Activated naive CD8-positive, alpha-beta T cell treated with anti-CD3 and anti-CD28 coated beads, Interleukin-2, amount 10 ng/mL, durations not matched to agents 7 days and 5 days (primary cell): ENCODE measurements around the gene PSMD14. TPM values are rescaled to one million over a fixed set of nuclear protein-coding genes. Genes with fewer than 3 reads are reported as not detected.
"Not testable (repeated sequence)": the region's sequence is repeated elsewhere in the genome, so short reads cannot be mapped to it uniquely, and the experiment has no call there.

Experiments used
- ATAC-seq: fragments of 150-1000 bp; cut with Tn5 transposase; one replicate; pipeline ENCODE4 v1.10.0; 2021; ENCODE audit warnings: low read depth, moderate library complexity
- POLR2A ChIA-PET: fragments of 350-600 bp; sonication (Branson Sonifier 250); formaldehyde crosslinking; loops from one replicate; lab custom pipeline; 2021; ENCODE audit warnings: antibody characterized with exemption; lab: Charles Lee
- DNase-seq: peaks from one replicate; pipeline ENCODE4 v3.0.0; 2021
- H3K27ac Mint-ChIP-seq: one replicate; pipeline ENCODE4 v1.8.0; 2022; ENCODE audit warnings: mild to moderate bottlenecking, mixed read lengths
- H3K27me3 Mint-ChIP-seq: one replicate; pipeline ENCODE4 v1.8.0; 2022; ENCODE audit warnings: mild to moderate bottlenecking, moderate library complexity, mixed read lengths
- H3K36me3 Mint-ChIP-seq: one replicate; pipeline ENCODE4 v1.8.0; 2021; ENCODE audit warnings: mild to moderate bottlenecking, mixed read lengths
- H3K4me1 Mint-ChIP-seq: one replicate; pipeline ENCODE4 v1.8.0; 2021; ENCODE audit warnings: mixed read lengths
- H3K4me3 Mint-ChIP-seq: one replicate; pipeline ENCODE4 v1.8.0; 2022; ENCODE audit warnings: mild to moderate bottlenecking, moderate library complexity, mixed read lengths
- H3K9me3 Mint-ChIP-seq: one replicate; pipeline ENCODE4 v1.8.0; 2021; ENCODE audit warnings: mixed read lengths
- total RNA-seq, 2 experiments: library from RNA; stranded (reverse); gene quantifications; one replicate each; pipeline ENCODE4 v1.2.3, GENCODE V29; 2021

Gene PSMD14
- total RNA-seq, 2 experiments from 2014 or later = 46.4 to 48.1 TPM

- no peaks in the 10 kb centered on the region for H3K9me3 Mint-ChIP-seq
- H3K4me3 Mint-ChIP-seq = no peak overlapping the region
- DNase-seq (no peak), ATAC-seq (no peak)
- H3K27ac Mint-ChIP-seq = no peak overlapping the region
- H3K27me3 Mint-ChIP-seq = no peaks in the 10 kb centered on the region
- POLR2A ChIA-PET = no interaction called here
- peaks cover 26% of the 10 kb centered on the region for H3K36me3 Mint-ChIP-seq
- H3K4me1 Mint-ChIP-seq = peaks cover 4% of the 10 kb centered on the region
Measured at GRCh38 chr2:161351678-161352077, 43.5 kb downstream of the PSMD14 start.

DNA sequence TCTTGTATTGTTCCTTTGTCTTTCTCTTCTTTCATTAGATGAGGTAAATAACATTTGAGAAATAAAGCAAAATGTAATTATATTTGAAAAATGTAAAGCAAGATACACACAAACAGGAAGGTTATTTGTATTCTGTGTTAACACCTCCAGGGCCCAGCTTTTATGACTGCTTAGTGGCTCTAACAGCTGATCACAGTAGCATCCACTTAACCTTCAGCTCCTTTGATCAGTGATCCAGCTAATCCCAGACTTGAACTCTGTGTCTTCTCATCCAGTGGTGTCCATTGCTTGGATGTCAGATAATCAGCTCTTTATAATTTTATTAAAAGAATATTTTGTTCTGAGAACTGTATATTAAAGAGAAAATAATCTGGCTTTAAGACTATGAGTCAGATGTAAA is 44.5 kb downstream of the PSMD14 start:
- POLR2A ChIA-PET = no interaction called here
- no peak overlapping the region for H3K4me3 Mint-ChIP-seq
- H3K36me3 Mint-ChIP-seq = peaks cover 22% of the 10 kb centered on the region
- H3K27me3 Mint-ChIP-seq = no peaks in the 10 kb centered on the region
- H3K4me1 Mint-ChIP-seq = peaks cover 4% of the 10 kb centered on the region
- no peak for ATAC-seq
- no peaks in the 10 kb centered on the region for H3K9me3 Mint-ChIP-seq
- H3K27ac Mint-ChIP-seq = no peak overlapping the region
- DNase-seq = no peak

DNA sequence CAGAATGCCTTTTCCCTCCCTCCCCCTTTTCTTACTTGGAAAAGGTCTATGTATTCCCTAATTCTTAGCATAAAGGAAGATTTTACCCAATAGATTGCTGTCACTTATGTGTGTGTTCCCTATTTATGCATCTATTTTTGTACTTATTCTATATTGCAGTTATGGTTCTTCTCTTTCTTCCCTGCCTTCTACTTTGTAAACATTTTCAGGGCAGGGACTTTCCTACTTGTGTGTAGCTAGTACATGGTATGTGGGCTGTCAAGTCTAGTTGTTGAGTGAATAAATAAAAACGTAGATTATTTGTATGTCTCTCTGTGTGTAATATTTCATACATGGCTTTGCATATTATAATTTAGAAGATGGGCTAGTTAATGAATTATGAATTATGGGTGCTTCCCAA is 45.3 kb downstream of the PSMD14 start:
- Mint-ChIP-seq H3K9me3 (no peaks in the 10 kb centered on the region), H3K36me3 (peaks cover 22% of the 10 kb centered on the region), H3K27me3 (no peaks in the 10 kb centered on the region), H3K4me3 (no peak overlapping the region), H3K27ac (no peak overlapping the region), H3K4me1 (peaks cover 4% of the 10 kb centered on the region)
- DNase-seq (no peak), ATAC-seq (no peak)
- POLR2A ChIA-PET = no interaction called here

DNA sequence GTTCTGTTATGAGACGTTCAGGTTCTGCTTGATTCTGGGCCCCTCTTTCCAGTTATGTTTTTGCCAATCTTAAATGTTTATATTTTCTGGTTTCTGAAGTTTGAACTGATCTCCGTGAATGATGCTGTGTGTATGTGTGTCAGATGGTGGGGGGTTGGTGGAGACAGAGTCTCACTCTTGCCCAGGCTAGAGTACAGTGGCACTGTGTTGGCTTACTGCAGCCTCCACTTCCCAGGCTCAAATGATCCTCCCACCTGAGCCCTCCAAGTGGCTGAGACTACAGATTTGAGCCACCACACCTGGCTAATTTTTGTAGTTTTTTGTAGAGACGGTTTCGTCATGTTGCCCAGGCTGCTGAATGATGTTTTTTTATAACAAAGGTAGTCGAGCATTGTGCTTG is 45.9 kb downstream of the PSMD14 start:
- DNase-seq (no peak), ATAC-seq (no peak)
- H3K4me3 Mint-ChIP-seq = no peak overlapping the region
- peaks cover 4% of the 10 kb centered on the region for H3K4me1 Mint-ChIP-seq
- no peaks in the 10 kb centered on the region for H3K27me3 Mint-ChIP-seq
- H3K36me3 Mint-ChIP-seq = peaks cover 27% of the 10 kb centered on the region
- H3K27ac Mint-ChIP-seq = no peak overlapping the region
- no peaks in the 10 kb centered on the region for H3K9me3 Mint-ChIP-seq
- POLR2A ChIA-PET = no interaction called here

DNA sequence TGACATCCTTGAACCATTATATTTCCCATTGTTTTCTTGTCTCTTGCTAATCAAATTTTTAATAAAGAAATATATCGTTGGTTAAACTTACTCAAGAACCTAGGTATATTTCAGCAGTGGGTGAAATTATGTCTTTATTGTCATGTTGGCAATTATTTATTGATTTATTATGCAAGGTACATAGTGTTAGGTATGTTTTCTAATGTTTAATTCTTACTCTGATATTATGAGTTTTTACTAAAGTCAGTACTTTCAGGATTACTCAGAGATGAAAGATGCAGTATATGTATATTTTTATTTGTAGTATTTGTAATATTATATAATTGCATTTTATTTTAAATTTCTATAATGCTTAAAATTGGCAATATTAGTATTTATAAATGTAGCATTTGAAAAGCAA is 46.9 kb downstream of the PSMD14 start:
- H3K9me3 Mint-ChIP-seq = no peaks in the 10 kb centered on the region
- H3K27me3 Mint-ChIP-seq = no peaks in the 10 kb centered on the region
- peaks cover 27% of the 10 kb centered on the region for H3K36me3 Mint-ChIP-seq
- ATAC-seq (no peak), DNase-seq (no peak)
- peaks cover 4% of the 10 kb centered on the region for H3K4me1 Mint-ChIP-seq
- no peak overlapping the region for H3K27ac Mint-ChIP-seq
- H3K4me3 Mint-ChIP-seq = no peak overlapping the region
- POLR2A ChIA-PET = no interaction called here

- POLR2A ChIA-PET = no interaction called here
- no peak for ATAC-seq
- Mint-ChIP-seq H3K27ac (no peak overlapping the region), H3K4me3 (no peak overlapping the region), H3K36me3 (peaks cover 29% of the 10 kb centered on the region), H3K9me3 (peaks cover 3% of the 10 kb centered on the region), H3K27me3 (no peaks in the 10 kb centered on the region), H3K4me1 (peaks cover 3% of the 10 kb centered on the region)
- DNase-seq = no peak
Measured at GRCh38 chr2:161355983-161356382, 47.8 kb downstream of the PSMD14 start.

- no peak overlapping the region for H3K4me3 Mint-ChIP-seq
- ATAC-seq = no peak
- DNase-seq = no peak
- H3K36me3 Mint-ChIP-seq = peaks cover 30% of the 10 kb centered on the region
- no peaks in the 10 kb centered on the region for H3K27me3 Mint-ChIP-seq
- H3K9me3 Mint-ChIP-seq = peaks cover 5% of the 10 kb centered on the region
- peaks cover 3% of the 10 kb centered on the region for H3K4me1 Mint-ChIP-seq
- H3K27ac Mint-ChIP-seq = no peak overlapping the region
- POLR2A ChIA-PET = no interaction called here
Measured at GRCh38 chr2:161357097-161357496, 48.9 kb downstream of the PSMD14 start.

GRCh38 chr2:161358838-161359237 is 50.6 kb downstream of the PSMD14 start:
- H3K27ac Mint-ChIP-seq = no peak overlapping the region
- ATAC-seq = no peak
- H3K4me1 Mint-ChIP-seq = peaks cover 3% of the 10 kb centered on the region

GRCh38 chr2:161360095-161360654 is 52.0 kb downstream of the PSMD14 start:
- H3K4me3 Mint-ChIP-seq, H3K4me1 Mint-ChIP-seq, H3K27me3 Mint-ChIP-seq, POLR2A ChIA-PET, DNase-seq, H3K27ac Mint-ChIP-seq, ATAC-seq: not testable (repeated sequence)
- Mint-ChIP-seq H3K36me3 (peaks cover 48% of the 10 kb centered on the region), H3K9me3 (peaks cover 13% of the 10 kb centered on the region)

More at GRCh38 chr2:161358838-161359237, 50.6 kb downstream of the PSMD14 start:
- peaks cover 42% of the 10 kb centered on the region for H3K36me3 Mint-ChIP-seq
- H3K4me3 Mint-ChIP-seq = no peak overlapping the region
- no peaks in the 10 kb centered on the region for H3K27me3 Mint-ChIP-seq
- DNase-seq = no peak
- POLR2A ChIA-PET = no interaction called here
- H3K9me3 Mint-ChIP-seq = peaks cover 13% of the 10 kb centered on the region

DNA sequence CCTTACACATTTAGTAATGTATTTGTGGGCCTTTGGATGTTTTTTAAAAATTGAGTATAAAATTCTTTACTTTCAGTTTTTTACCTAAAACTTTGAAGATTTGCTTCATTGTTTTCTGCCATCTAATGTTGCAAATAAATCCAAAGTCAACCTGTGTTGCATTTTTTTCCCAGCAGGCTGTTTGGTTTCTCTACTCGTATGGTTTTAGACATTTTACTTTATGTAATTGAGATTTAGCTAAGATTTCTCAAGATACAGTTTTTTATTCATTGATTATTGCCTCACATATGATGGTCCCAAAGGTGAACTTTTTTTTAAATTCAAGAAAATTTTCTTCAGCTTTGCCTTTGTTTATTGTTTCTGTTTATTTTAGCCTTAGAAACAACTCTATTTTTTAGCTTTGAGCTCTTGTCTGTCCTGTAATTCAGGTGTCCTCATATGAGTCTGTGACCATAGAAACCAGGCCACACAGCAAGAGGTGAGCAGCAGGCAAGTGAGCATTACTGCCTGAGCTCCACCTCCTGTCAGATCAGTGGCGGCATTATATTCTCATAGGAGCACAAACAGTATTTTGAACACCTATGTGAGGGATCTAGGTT is 54.4 kb downstream of the PSMD14 start:
- no peak overlapping the region for H3K4me3 Mint-ChIP-seq
- POLR2A ChIA-PET = interaction anchor here (0.7 kb wide), 1 partner anchor 15 kb away, joined by 3 read pairs; no protein-coding TSS in a partner anchor

GRCh38 chr2:161367675-161368074 is 59.5 kb downstream of the PSMD14 start:
- H3K4me3 Mint-ChIP-seq = no peak overlapping the region
- peaks cover 3% of the 10 kb centered on the region for H3K4me1 Mint-ChIP-seq
- POLR2A ChIA-PET = no interaction called here
- peaks cover 39% of the 10 kb centered on the region for H3K36me3 Mint-ChIP-seq
- no peak overlapping the region for H3K27ac Mint-ChIP-seq
- DNase-seq = no peak
- H3K27me3 Mint-ChIP-seq = no peaks in the 10 kb centered on the region
- no peak for ATAC-seq
- H3K9me3 Mint-ChIP-seq = peaks cover 7% of the 10 kb centered on the region

More for the DNA sequence above, 54.4 kb downstream of the PSMD14 start:
- ATAC-seq (no peak), DNase-seq (no peak)
- H3K4me1 Mint-ChIP-seq = no peaks in the 10 kb centered on the region
- H3K9me3 Mint-ChIP-seq = peaks cover 13% of the 10 kb centered on the region
- H3K27me3 Mint-ChIP-seq = no peaks in the 10 kb centered on the region
- peaks cover 51% of the 10 kb centered on the region for H3K36me3 Mint-ChIP-seq
- H3K27ac Mint-ChIP-seq = no peak overlapping the region

DNA sequence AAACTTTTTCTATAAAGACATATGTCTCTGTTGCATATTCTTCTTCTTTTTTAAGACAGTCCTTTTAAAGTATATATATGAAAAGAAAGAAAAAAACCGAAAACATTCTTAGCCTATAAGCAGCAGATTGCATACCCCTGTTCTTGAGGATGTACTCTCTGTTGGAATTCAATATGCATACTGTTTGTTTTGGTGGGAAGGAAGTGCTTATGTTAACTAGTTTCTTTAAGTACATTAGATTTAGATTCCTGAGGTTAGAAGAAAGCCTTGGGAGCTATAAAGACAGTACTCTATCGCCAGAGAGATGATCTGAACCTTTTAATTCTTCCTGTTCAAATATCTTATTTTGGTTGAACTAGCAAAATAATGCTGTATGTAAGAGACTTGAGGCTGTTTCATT is 61.1 kb downstream of the PSMD14 start:
- Mint-ChIP-seq H3K4me1 (peaks cover 3% of the 10 kb centered on the region), H3K9me3 (no peaks in the 10 kb centered on the region), H3K27me3 (no peaks in the 10 kb centered on the region), H3K27ac (no peak overlapping the region), H3K4me3 (no peak overlapping the region), H3K36me3 (peaks cover 27% of the 10 kb centered on the region)
- no peak for ATAC-seq
- DNase-seq = no peak
- POLR2A ChIA-PET = no interaction called here

- H3K4me3 Mint-ChIP-seq = no peak overlapping the region
- no peaks in the 10 kb centered on the region for H3K27me3 Mint-ChIP-seq
Measured at GRCh38 chr2:161370981-161371380, 62.8 kb downstream of the PSMD14 start.

DNA sequence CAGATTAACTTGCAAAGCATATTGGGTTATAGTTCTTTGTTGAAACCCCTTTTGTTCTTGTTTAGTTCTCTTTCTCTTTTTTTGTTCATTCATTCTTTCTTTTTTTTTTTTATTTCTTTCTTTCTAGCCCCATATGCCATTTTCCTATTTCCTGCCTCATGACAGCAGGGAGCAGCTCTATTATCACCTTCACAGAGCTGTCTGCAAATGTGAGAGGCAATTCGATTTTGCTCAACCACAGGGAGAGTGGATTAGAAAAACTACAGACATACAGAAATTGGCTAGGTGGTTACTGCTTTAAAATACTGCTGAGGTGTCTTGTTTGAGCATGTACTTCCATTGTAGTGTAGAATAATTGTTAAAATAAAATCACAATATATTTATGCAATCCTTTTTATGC is 63.6 kb downstream of the PSMD14 start:
- POLR2A ChIA-PET = no interaction called here
- H3K27me3 Mint-ChIP-seq = no peaks in the 10 kb centered on the region
- no peaks in the 10 kb centered on the region for H3K9me3 Mint-ChIP-seq
- peaks cover 28% of the 10 kb centered on the region for H3K36me3 Mint-ChIP-seq
- H3K4me3 Mint-ChIP-seq = no peak overlapping the region
- no peak overlapping the region for H3K27ac Mint-ChIP-seq
- H3K4me1 Mint-ChIP-seq = peaks cover 3% of the 10 kb centered on the region
- ATAC-seq (no peak), DNase-seq (no peak)

More at GRCh38 chr2:161370981-161371380, 62.8 kb downstream of the PSMD14 start:
- Mint-ChIP-seq H3K36me3 (peaks cover 28% of the 10 kb centered on the region), H3K4me1 (peaks cover 3% of the 10 kb centered on the region), H3K27ac (no peak overlapping the region), H3K9me3 (no peaks in the 10 kb centered on the region)
- ATAC-seq (no peak), DNase-seq (no peak)
- POLR2A ChIA-PET = no interaction called here
